GM19351 (cell line): ENCODE results near the gene TXNDC8.

Source experiments
- ATAC-seq: cut with Tn5 transposase; IDR thresholded peaks from one replicate; pipeline ENCODE4 v1.9.1; 2021; ENCODE audit warnings: mild to moderate bottlenecking, moderate library complexity; ENCODE audit not compliant: unreplicated experiment

TXNDC8 gene

GRCh38 chr9:110282739-110283081 is 55.0 kb downstream of the TXNDC8 start:
- ATAC-seq: no peak

- no peak for ATAC-seq
These were observed 55.5 kb downstream of the TXNDC8 start for GRCh38 chr9:110282018-110282738.

GRCh38 chr9:110278080-110278707 is 59.5 kb downstream of the TXNDC8 start:
- ATAC-seq: no peak

GRCh38 chr9:110276781-110277180 is 60.9 kb downstream of the TXNDC8 start:
- ATAC-seq: no peak

DNA sequence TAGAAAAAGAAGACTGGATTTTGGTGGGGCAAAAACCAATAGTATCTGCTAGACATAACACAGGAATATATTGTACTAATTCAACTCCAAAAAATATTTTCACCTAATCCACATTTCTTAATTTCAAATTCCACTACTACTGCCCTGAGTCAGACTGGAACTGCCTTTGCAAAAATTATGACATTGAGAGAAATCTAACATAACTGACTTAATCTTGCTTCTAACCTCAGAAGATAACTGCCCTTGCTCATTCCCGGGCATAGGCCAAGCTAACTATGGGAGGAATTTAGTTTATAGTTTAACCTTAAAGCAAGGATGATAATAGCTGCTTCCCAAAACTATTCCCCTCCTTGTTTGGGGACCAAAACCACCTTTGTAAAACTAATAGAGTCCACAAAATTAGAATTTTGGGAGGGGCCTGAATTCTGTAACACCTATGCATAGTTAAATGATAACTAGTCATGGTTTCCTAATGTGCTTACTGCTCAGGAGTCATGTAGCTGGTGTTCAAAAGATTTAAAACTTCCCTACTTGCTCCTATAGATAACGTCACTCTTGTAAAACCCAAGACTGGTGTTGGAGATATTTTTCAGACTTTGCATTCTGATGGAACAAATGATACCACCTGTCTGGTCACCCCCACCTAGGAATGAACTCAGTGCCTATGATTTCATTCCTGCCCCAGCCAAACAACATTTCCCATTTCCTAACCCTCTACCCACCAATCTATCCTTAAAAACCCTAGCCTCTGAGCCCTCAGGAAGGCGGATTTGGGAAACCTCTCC is 67.3 kb downstream of the TXNDC8 start:
- ATAC-seq: no peak

GRCh38 chr9:110266795-110267194 is 70.9 kb downstream of the TXNDC8 start:
- no peak for ATAC-seq

- ATAC-seq: no peak
These were observed 76.0 kb downstream of the TXNDC8 start for GRCh38 chr9:110261632-110262031.

DNA sequence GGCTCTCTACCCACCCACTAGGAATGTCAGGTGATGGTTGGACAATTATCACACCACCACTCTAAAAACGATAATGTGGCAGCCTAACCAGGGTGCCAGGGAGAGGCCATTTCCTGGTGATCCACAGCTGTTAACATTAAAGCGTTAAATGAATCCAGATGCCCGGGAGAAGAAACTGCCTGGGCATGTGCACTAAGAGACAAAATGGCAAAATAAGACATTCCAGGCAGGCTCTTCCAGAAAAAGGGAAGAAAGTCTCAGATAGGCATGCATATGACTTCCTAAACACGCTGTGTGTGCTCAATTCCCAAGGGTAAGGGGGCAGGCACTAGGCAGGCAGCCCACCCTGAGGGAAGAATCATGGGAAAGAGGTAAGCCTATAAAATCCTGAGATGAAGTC is 76.8 kb downstream of the TXNDC8 start:
- no peak for ATAC-seq

GRCh38 chr9:110259566-110259965 is 78.1 kb downstream of the TXNDC8 start:
- ATAC-seq: no peak

GRCh38 chr9:110258690-110259091 is 79.0 kb downstream of the TXNDC8 start:
- ATAC-seq: no peak

- ATAC-seq: no peak
These were observed 79.7 kb downstream of the TXNDC8 start for GRCh38 chr9:110257956-110258355.

DNA sequence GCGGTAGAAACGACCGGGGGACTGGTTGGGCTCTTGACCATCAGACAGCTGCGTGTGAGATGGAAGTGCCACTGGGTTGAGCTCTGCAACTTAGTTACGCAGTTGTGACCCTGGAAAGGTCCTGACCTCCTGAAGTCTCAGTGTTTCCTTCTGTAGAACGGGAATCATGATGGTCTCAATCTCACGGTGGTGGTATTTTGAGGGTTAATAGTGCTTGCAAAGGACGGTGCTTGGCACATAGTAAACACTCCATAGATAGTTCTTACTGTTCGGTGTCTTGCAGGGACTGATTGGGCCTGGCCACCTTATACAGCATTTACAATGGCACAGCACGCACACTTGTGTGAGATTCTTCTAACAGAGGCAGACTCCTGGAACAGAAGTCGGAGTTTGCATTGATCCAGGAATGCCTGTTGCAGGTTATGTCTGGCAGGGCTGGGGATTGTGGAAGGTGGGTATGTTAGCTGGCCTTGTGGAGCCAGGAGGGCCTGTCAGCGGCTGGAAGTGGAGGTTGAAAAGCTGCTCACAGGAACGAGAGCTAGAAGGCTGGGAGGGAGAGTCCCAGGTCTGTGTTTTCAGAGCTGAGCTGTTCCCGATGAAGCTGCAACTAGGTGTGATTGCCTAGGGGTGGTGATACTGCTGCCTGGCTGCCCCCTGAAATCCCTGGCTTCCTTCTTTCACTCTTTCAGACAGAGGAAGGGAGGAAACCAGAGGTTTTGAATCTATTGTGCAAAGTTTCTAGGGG is 80.4 kb downstream of the TXNDC8 start:
- ATAC-seq: peak; percentile 3

DNA sequence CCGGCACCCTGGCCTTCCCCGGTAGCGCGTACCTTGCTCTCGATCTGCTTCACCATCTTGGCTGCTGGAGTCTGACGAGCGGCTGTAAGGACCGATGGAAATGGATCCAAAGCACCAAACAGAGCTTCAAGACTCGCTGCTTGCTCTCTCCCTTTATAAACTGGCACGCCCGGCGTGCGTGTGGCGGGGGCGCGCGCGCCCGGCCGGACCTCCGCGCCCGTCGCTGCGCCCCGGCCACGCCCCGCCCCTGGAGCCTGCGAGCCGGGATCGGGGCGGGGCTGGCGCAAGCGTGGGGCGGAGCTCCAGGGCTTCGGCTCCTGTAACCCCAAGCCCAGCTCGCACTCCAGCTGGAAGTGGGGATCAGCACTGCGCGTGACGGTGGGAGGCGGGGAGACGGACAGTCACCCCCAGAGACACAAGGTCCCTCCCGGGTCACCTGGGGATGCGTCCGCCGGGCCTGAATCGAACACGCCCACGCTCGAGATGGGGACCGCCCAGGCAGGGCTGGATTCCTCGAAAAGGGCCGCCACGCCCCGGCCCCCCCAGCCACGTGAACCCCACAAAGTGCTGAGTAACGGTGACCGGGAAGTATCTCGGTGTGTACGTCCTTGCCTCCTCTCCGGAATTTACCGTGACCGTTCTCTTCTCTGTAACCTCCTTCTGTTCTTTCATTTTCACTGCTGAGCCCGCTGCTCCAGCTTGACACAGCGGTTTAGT is 81.1 kb downstream of the TXNDC8 start, which contains the start of gene TXN:
TXN (minus strand) TSS at position 128 of the 717 bp plus-strand sequence; CDS start at position 56, 72 bp downstream.
- peak; percentile 62 for ATAC-seq

GRCh38 chr9:110255463-110256379 is 81.9 kb downstream of the TXNDC8 start:
- ATAC-seq: peak; percentile 22

DNA sequence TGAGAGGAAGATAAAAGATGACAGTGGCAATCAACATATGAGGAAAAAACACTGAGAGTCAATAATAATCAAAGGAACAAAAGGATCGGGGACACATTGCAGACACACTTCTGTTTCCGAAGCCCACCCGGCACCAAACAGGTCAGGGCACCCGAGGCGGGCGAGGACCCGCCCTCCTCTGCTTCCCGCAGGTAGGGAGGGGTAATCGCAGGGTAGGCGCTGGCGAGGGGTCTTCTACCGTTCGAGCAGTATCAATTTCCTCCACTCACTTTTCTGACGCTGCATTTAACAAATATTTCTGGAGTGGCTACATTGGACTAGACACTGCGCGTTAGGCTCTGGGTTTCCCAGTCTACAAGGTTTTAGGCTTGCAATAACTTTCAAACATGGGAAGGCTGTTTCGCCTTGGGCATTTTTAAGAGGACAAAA is 82.6 kb downstream of the TXNDC8 start:
- no peak for ATAC-seq

DNA sequence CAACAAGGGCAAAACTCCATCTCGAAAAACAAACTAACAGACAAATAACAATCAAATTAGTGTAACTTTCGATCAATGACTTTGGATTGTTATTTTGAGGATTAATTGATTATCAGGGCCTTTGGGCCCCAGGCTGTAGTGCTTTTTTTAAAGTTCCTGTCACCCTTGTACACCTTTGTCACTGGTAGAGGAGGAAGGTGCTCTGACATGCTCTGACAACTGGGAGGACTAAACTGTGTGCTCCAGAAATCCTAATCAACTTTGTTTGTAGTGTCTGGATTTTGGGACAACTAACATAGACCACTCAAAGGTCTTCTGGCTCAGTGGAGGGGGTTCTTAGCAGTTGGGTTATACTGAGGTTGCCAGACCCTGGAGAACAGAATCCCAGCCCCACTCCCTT is 83.2 kb downstream of the TXNDC8 start:
- no peak for ATAC-seq
